Neutrophil (primary cell): ENCODE measurements around the gene GPR135.

Source experiments
- H3K27ac ChIP-seq: fragments of 200-600 bp; sonication (generic); 2 replicates; pipeline ENCODE4 v1.5.1; 2016; ENCODE audit warnings: mild to moderate bottlenecking, moderate library complexity
- H3K27me3 ChIP-seq: fragments of 200-600 bp; sonication (generic); 2 replicates; pipeline ENCODE4 v1.6.0; 2016; ENCODE audit warnings: mild to moderate bottlenecking
- H3K36me3 ChIP-seq: fragments of 200-600 bp; sonication (generic); 2 replicates; pipeline ENCODE4 v1.5.1; 2017
- H3K4me1 ChIP-seq, 2 experiments: fragments of 200-600 bp in 1 of 2; sonication (generic) in 1 of 2; 1 replicate in 1 of 2; 2 replicates in 1 of 2; pipeline versions ENCODE4 v1.5.1 to v1.6.1; 2013 to 2016; ENCODE audit warnings: low read depth in 1 of 2, low read length in 1 of 2, mild to moderate bottlenecking in 1 of 2, moderate library complexity in 1 of 2; ENCODE audit not compliant: control insufficient read depth in 1 of 2, insufficient read depth in 1 of 2
- H3K4me3 ChIP-seq, 2 experiments: fragments of 200-600 bp in 1 of 2; sonication (generic) in 1 of 2; 1 replicate in 1 of 2; 2 replicates in 1 of 2; pipeline ENCODE4 v1.5.1; 2013 to 2016; ENCODE audit warnings: low read depth in 1 of 2, low read length in 1 of 2, mild to moderate bottlenecking in 1 of 2, moderate library complexity in 1 of 2
- H3K9me3 ChIP-seq: fragments of 200-600 bp; sonication (generic); 2 replicates; pipeline ENCODE4 v1.5.1; 2016
- CTCF ChIP-seq: fragments of 200-600 bp; sonication (generic); IDR thresholded peaks from 2 replicates; pipeline ENCODE4 v1.5.1; 2016; ENCODE audit warnings: antibody characterized with exemption

Gene GPR135

GRCh38 chr14:59465316-59466135, at the start of gene GPR135:
TSS of gene GPR135 (minus strand) at chr14:59465380. CDS start at chr14:59465226, 154 bp downstream.
- TF ChIP-seq CTCF: no peak
- Histone ChIP-seq H3K4me1 (peaks cover 11 to 19% of the 10 kb centered on the region in 2 experiments), H3K9me3 (no peaks in the 10 kb centered on the region), H3K36me3 (no peaks in the 10 kb centered on the region), H3K27ac (no peak within 1 kb of the TSS), H3K4me3 (peak within 1 kb of the TSS; percentile 24 to 55), H3K27me3 (peaks cover 66% of the 10 kb centered on the region)

GRCh38 chr14:59511916-59512575, 46.9 kb upstream of the GPR135 start:
- no peaks in the 10 kb centered on the region for H3K27me3 ChIP-seq
- no peaks in the 10 kb centered on the region for H3K4me1 ChIP-seq
- no peak overlapping the region for H3K4me3 ChIP-seq
- no peak overlapping the region for H3K27ac ChIP-seq
- no peak for TF ChIP-seq CTCF
- H3K9me3 ChIP-seq: no peaks in the 10 kb centered on the region
- H3K36me3 ChIP-seq: no peaks in the 10 kb centered on the region

GRCh38 chr14:59510966-59511365, 45.8 kb upstream of the GPR135 start:
- Histone ChIP-seq H3K4me1 (no peaks in the 10 kb centered on the region), H3K27ac (no peak overlapping the region), H3K9me3 (no peaks in the 10 kb centered on the region), H3K36me3 (no peaks in the 10 kb centered on the region), H3K4me3 (no peak overlapping the region), H3K27me3 (no peaks in the 10 kb centered on the region)
- no peak for TF ChIP-seq CTCF

GRCh38 chr14:59510001-59510400, 44.8 kb upstream of the GPR135 start:
- Histone ChIP-seq H3K27me3 (no peaks in the 10 kb centered on the region), H3K4me3 (no peak overlapping the region), H3K9me3 (no peaks in the 10 kb centered on the region), H3K4me1 (no peaks in the 10 kb centered on the region), H3K36me3 (no peaks in the 10 kb centered on the region), H3K27ac (no peak overlapping the region)
- no peak for TF ChIP-seq CTCF

GRCh38 chr14:59509101-59509500, 43.9 kb upstream of the GPR135 start:
- Histone ChIP-seq H3K27me3 (no peaks in the 10 kb centered on the region), H3K9me3 (no peaks in the 10 kb centered on the region), H3K4me3 (no peak overlapping the region), H3K36me3 (peaks cover 9% of the 10 kb centered on the region), H3K27ac (no peak overlapping the region), H3K4me1 (no peaks in the 10 kb centered on the region)
- TF ChIP-seq CTCF: no peak
